A673 (cell line): Measurements from ENCODE around the gene ITGA6.

Source experiments
- CTCF ChIP-seq: fragments of 300-800, 200-600 bp; sonication (generic); conservative IDR thresholded peaks from 2 replicates; pipeline ENCODE4 v1.5.1; 2017; ENCODE audit warnings: low read depth, mild to moderate bottlenecking, antibody characterized with exemption, low read length, moderate library complexity, mixed read lengths
- EZH2 ChIP-seq: fragments of 200-600 bp; sonication (generic); IDR thresholded peaks from 2 replicates; pipeline ENCODE4 v1.6.1; 2017; ENCODE audit warnings: borderline replicate concordance, low read depth, mild to moderate bottlenecking, mixed read lengths, antibody characterized with exemption, low read length; ENCODE audit not compliant: poor library complexity, severe bottlenecking

GRCh38 chr2:172429301-172429968 is 2.0 kb downstream of the ITGA6 start:
- TF ChIP-seq CTCF (no peak; the same call in 1 of the 2 replicates), EZH2 (no peak)
